ENCODE data around the gene NEXN.

- no peak for TF ChIP-seq JUND (IDR thresholded peaks at IDR 0.05)
- TF ChIP-seq EZH2 (IDR thresholded peaks at IDR 0.05) = no peak
- TF ChIP-seq CEBPB (IDR thresholded peaks at IDR 0.05; ENCODE audit: low read depth) = no peak
- no peak for TF ChIP-seq ZNF274 (IDR thresholded peaks at IDR 0.05; ENCODE audit: low read depth, low read length)
- TF ChIP-seq TCF7L2 (IDR thresholded peaks at IDR 0.05; ENCODE audit: borderline replicate concordance, extremely low read depth, insufficient read depth, insufficient read length) = no peak
- TF ChIP-seq CTCF (IDR thresholded peaks at IDR 0.05 in 2 of 3, conservative IDR thresholded peaks at IDR 0.05 in 1 of 3; ENCODE audit: borderline replicate concordance in 1 of 3, insufficient read depth in 1 of 3, low read depth in 2 of 3, low read length in 2 of 3) = no peak
- no peak for TF ChIP-seq POLR2AphosphoS5 (IDR thresholded peaks at IDR 0.05; ENCODE audit: low read depth, low read length)
- TF ChIP-seq MAX (IDR thresholded peaks at IDR 0.05) = no peak
- no peak for TF ChIP-seq REST (IDR thresholded peaks at IDR 0.05; ENCODE audit: low read depth)
- TF ChIP-seq ATF3 (IDR thresholded peaks at IDR 0.05) = no peak
Observed at GRCh38 chr1:77876884-77877283, 11.5 kb upstream of the NEXN start.
